ENCODE measurements around the gene OLFM3.

OLFM3 gene

GRCh38 chr1:101859941-101860340 lies 136.8 kb downstream of the OLFM3 start:
- no peak for TF ChIP-seq CTCF (IDR thresholded peaks at IDR 0.05; ENCODE audit: low read depth, low read length)

GRCh38 chr1:101854271-101854670 lies 142.5 kb downstream of the OLFM3 start:
- no peak overlapping the region for H3K4me3 ChIP-seq (ENCODE audit: low read depth, low read length)
- TF ChIP-seq CTCF (IDR thresholded peaks at IDR 0.05; ENCODE audit: low read depth, low read length): no peak

More at GRCh38 chr1:101859941-101860340, 136.8 kb downstream of the OLFM3 start:
- H3K4me3 ChIP-seq (ENCODE audit: low read depth, low read length): no peak overlapping the region

- H3K4me3 ChIP-seq (ENCODE audit: low read depth, low read length): no peak overlapping the region
Observed at GRCh38 chr1:101852936-101853335, 143.8 kb downstream of the OLFM3 start.

GRCh38 chr1:101849356-101849755 lies 147.4 kb downstream of the OLFM3 start:
- no peak overlapping the region for H3K4me3 ChIP-seq (ENCODE audit: low read depth, low read length)
- TF ChIP-seq CTCF (IDR thresholded peaks at IDR 0.05; ENCODE audit: low read depth, low read length): no peak

More at GRCh38 chr1:101852936-101853335, 143.8 kb downstream of the OLFM3 start:
- no peak for TF ChIP-seq CTCF (IDR thresholded peaks at IDR 0.05; ENCODE audit: low read depth, low read length)

GRCh38 chr1:101847626-101848025 lies 149.1 kb downstream of the OLFM3 start:
- TF ChIP-seq CTCF (IDR thresholded peaks at IDR 0.05; ENCODE audit: low read depth, low read length): no peak
- H3K4me3 ChIP-seq (ENCODE audit: low read depth, low read length): no peak overlapping the region

GRCh38 chr1:101846820-101847219 lies 149.9 kb downstream of the OLFM3 start:
- H3K4me3 ChIP-seq (ENCODE audit: low read depth, low read length): no peak overlapping the region
- no peak for TF ChIP-seq CTCF (IDR thresholded peaks at IDR 0.05; ENCODE audit: low read depth, low read length)

GRCh38 chr1:101843160-101843559 lies 153.6 kb downstream of the OLFM3 start:
- TF ChIP-seq CTCF (IDR thresholded peaks at IDR 0.05; ENCODE audit: low read depth, low read length): no peak
- no peak overlapping the region for H3K4me3 ChIP-seq (ENCODE audit: low read depth, low read length)

All from WI38 (cell line).